GM21717 (cell line): Measurements from ENCODE around the gene PTPMT1.
"Not testable (repeated sequence)": the region's sequence is repeated elsewhere in the genome, so short reads cannot be mapped to it uniquely, and the experiment has no call there.

ENCODE experiments used
- ATAC-seq: cut with Tn5 transposase; IDR thresholded peaks from one replicate; pipeline ENCODE4 v1.9.1; 2021; ENCODE audit warnings: mild to moderate bottlenecking, moderate library complexity; ENCODE audit not compliant: unreplicated experiment

The PTPMT1 gene

DNA sequence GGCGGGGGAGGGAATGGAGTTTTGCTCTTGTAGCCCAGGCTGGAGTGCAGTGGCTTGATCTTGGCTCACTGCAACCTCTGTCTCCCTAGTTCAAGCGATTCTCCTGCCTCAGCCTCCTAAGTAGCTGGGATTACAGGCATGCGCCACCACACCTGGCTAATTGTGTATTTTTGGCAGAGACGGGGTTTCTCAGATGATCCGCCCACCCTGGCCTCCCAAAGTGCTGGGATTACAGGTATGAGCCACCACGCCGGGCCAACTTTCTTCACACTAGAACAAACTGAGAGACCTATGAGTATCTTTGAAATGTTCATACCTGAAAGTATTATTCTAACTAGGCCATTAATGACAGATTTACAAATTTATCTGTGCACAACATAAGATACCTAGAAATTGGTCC lies 19.1 kb upstream of the PTPMT1 start:
- ATAC-seq, result not testable (repeated sequence)

DNA sequence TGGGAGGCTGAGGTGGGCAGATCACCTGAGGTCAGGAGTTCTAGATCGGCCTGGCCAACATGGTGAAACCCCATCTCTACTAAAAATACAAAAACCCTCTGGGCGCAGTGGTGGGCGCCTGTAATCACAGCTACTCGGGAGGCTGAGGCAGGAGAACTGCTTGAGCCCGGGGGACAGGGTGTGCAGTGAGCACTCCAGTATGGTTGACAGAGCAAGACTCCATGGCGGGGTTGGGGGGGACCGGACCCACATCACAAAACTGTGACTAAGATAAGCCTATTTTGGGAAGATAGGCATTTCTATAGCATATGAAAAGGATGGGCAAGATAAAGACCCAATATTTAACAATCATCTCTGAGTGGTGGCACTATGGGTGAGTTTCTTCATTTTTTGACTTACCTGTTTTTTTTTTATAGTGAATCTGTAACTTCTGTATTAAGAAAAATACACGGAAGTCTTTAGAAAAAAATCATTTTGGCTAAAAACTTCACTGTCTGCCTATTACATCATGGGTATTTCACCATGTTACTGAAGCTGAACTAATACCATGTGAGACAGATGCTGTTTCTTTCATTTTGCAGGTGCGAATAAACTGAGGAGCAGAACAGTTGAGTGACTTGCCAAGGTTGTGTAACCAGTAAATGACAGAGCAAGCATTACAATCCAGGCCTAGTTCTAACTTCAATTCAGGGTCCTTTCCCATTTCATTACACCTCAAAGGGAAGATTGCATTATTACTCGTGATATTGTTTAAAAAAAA lies 14.9 kb upstream of the PTPMT1 start:
- ATAC-seq, result no peak

DNA sequence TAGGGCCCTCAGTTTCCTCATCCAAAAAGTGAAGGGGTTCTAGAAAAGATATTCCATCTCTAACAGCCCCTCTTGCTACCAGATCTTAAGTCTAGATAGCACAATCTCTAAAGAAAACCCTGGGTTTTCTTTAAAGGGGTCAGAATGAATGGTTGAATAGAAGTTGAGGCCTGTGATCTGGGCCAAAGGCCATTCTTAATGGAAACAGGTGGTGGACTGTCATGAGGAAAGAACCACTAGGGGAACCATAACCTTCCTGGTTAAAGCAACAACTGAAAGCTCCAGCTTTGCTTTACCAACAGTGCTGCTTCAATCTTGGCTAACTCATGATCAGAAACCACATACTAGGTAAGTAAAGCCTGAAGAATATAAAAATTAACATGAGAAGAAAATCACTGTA lies 14.3 kb upstream of the PTPMT1 start:
- no peak for ATAC-seq

DNA sequence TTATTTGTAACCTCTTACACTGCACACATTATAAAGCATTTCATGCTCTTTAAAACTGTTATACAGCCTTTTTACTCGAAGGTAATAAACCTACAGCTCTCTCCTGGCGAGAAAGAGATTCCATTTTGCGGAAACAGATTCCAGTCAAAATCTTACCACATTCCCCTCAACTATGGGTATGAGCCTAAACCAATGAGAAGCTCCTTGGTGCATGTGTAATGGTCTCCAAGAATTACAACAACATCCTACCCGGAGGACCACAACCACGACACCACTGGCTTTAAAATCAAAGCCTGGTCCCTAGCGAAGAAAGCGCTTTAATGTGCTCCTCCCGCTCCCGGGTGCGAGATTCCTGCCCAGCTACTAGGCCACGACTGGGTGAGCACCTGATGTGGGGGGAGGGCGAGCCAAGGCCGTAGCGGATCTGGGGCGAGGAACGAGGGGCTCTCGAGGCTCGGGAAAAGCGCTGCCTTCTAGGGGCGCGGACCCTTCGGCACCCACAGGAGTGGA lies 13.3 kb upstream of the PTPMT1 start:
- peak; percentile 8 for ATAC-seq

DNA sequence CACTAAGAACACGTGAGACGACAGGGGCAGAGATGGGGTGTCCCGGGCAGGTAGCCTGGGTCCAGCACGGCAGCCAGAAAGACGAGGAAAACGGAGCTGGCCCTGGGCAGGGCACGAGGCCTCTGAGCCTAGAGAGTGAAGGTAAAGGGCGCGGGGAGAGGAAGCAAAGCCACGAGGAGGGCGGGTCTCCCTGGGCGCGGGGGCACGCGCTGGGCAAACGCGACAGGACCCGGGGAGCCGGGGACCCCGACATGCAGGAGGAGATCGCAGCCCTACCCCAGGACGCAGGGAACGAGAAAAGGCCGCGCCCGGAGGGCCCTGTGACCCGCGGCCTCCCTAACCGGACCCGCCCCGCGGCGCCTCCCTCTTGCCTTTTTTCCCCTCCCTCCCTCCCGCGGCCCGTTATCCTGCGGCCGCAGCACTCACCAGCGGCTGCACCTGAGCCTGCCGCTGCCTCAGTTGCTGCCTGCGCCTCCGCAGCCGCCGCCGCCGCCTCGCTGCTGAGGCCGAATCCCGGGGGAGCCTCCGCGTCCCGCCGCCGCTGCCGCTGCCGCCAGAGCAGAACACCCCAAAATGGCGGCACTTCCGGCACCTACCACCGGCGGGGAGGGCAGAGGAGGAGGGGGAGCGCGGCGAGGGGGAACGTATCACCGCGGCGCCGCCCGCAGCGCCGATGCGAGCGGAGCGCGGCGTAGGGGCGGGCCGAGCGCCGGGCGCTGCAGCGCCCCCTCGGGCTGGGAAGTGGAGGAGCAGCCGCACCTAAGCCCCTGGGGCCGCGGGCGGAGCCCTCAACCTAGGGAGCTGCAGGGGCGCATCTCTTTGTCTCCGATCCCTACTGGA lies 12.6 kb upstream of the PTPMT1 start, which contains the start of gene CELF1:
Gene CELF1 (minus strand): TSS at position 567 of the 840 bp plus-strand sequence. CDS start 53,609 bp downstream, outside the sequence.
- ATAC-seq, result peak; percentile 86

DNA sequence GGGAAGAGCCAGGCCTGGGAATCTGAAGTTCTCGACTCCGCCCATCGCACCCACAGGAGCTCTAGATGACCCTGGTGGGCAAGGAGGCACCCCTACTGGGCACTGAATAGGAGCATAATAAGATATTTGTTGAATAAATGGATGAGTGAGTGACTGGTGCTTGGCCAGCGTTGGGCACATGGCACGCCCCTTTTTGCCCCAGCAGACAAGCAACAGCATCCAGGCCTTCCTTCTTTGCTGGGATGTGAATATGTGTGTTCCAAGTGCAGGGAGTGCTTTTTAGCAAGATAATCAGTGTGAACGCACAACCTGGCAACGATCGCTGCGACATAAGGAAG lies 12.0 kb upstream of the PTPMT1 start:
- peak; percentile 16 for ATAC-seq

DNA sequence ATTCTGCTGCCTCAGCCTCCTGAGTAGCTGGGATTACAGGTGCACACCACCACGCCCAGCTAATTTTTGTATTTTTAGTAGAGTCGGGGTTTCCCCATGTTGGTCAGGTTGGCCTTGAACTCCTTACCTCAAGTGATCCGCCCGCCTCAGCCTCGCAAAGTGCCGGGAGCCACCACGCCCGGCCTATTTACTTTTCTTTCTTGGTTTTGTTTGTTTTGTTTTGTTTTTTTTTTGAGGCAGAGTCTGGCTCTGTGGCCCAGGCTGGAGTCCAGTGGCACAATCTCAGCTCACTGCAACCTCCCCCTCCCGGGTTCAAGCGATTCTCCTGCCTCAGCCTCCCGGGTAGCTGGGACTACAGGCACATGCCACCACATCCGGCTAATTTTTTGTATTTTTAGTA lies 8.4 kb upstream of the PTPMT1 start:
- not testable (repeated sequence) for ATAC-seq

DNA sequence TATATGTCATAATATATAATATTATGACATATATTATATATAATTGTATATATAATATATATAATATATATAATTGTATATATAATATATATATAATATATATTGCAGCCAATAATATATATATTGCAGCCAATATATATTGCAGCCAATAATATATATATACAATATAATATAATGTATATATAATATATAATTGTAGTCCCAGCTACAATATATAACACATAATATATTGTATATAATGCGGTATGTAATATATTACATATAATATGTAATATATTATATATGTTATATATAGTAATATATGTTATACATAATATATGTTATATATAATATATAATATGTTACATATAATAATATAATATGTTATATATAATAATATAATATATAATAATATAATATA lies 6.7 kb upstream of the PTPMT1 start:
- ATAC-seq, result no peak

DNA sequence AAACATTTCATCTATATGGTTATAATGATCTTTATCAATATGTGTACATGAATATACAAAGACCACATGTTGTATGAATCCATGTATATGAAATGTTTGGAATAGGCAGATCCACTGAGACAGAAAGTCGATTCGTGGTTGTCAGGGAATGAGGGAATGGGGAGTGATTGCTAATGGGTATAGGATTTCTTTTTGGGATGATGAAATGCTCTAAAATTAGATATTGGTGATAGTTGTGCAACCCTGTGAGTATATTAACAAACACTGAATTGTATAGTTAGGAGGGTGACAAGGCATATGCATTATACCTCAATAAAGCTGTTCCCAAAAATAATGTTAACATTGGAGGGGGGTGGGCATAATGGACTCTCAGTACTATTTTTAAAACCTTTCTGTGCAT lies 5.0 kb upstream of the PTPMT1 start:
- ATAC-seq, result no peak

DNA sequence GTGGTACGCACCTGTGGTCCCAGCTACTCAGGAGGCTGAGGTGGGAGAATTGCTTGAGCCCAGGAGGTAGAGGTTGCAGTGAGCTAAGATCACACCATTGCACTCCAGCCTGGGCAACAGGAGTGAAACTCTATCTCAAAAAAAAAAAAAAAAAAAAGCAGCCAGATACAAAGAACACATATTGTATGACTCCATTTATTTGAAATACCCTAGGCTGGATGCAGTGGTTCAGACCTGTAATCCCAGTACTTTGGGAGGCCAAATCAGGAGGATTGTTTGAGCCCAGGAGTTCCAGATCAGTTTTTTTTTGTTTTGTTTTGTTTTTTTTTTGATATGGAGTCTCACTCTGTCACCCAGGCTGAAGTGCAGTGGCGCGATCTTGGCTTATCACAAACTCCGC lies 3.0 kb upstream of the PTPMT1 start:
- ATAC-seq, result not testable (repeated sequence)

DNA sequence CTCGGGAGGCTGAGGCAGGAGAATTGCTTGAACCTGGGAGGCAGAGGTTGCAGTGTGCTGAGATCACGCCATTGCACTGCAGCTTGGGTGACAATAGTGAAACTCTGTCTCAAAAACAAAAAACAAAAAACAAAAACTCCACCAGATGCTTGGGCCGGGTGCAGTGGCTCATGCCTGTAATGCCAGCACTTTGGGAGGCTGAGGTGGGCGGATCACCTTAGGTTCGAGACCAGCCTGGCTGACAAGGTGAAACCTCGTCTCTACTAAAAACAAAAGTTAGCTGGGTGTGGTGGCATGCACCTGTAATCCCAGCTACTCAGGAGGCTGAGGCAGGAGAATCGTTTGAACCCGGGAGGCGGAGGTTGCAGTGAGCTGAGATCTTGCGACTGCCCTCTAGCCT lies 1.0 kb upstream of the PTPMT1 start:
- ATAC-seq, result not testable (repeated sequence)

DNA sequence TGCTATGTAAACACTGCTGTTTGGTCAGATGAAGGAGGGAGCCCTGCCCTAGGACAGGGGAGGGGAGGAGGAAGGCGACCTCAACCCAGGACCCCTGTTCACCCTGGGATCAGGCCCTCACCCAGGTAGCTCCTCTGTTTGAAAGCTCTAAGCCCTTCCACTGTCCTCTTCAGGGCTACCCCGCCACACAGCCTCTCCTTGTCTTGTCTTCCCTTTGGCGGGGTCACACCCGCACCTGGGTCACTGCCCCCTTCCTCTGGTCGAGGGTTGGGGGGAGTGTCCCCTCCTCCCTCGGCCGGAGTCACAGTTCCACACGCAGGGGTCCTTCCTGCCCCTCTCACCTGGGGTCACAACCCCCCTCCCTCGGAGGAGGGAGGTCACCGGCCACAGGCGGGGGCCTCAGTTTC lies 463 bp upstream of the PTPMT1 start:
- peak; percentile 2 for ATAC-seq

DNA sequence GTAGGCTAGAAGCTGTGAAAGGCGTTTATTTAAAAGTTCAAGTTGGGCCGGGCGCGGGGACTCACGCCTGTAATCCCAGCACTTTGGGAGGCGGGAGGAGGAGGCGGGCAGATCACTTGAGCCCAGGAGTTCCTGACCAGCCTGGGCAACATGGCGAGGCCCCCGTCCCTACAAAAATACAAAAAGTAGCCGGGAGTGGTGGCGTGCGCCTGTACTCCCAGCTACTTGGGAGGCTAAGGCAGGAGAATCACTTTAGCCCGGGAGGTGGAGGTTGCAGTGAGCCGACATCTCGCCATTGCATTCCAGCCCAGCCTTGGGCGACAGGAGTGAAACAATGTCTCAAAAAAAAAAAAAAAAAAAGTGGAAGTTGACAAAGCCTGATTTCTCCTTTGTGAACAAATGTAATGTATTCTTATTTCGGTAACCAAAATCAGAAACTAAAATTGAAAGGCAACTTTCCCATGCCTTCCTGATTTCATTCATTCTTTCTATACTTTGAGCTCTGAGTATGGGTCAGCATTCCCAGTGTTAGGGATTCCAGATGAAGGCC lies 825 bp downstream of the PTPMT1 start:
- peak; percentile 13 for ATAC-seq

DNA sequence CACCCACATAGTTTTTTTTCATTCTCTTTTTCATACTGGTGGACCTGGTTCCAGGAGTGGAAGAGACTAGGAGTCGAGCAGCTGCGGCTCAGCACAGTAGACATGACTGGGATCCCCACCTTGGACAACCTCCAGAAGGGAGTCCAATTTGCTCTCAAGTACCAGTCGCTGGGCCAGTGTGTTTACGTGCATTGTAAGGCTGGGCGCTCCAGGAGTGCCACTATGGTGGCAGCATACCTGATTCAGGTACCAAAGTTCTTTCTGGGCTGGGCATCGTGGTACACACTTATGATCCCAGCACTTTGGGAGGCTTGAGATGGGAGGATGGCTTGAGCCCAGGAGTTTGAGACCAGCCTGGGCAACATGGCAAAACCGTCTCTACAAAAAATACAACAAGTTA lies 4.2 kb downstream of the PTPMT1 start:
- ATAC-seq, result no peak

DNA sequence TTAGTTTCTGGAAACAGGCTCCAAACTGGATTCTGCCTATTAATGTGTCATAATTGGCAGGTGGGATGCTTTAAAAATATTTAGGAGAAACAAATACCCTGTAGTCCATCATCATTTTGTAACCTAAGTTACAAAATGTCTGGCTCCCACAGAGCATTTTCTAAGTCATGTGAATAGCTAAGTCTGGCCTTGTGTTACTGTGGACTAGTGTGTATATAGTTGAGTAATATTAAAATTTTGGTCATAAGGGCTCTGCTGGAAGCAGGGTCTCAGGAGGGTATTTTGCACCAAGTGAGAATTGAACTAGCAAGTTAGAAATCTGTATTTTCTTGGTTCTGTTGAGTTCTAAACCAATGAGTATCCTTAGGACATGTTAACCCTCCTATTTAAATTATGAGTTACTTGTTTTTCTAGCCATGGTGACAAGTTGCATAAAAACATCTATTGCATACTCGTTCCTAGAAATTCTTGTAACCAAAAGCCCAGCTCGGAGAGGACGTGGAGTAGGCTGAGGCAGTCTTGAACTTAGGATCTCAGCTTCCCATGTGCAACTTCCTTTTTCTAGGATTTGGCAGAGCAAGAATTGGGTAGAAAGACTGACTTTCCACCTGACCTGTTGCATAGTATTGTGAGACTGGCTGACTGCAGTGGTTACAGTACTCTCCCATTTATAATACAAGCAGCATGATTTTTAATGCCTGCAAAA lies 5.4 kb downstream of the PTPMT1 start:
- ATAC-seq, result no peak

DNA sequence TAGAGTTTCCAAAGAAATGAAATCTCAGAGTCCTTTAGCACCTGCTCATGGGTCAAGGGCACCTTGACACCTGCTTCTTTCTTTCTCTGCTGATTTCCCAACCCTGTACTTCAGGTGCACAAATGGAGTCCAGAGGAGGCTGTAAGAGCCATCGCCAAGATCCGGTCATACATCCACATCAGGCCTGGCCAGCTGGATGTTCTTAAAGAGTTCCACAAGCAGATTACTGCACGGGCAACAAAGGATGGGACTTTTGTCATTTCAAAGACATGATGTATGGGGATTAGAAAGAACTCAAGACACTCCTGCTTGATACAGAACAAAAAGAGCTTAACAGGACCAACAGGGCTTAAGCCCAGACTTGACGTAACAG lies 5.9 kb downstream of the PTPMT1 start:
- ATAC-seq, result no peak

DNA sequence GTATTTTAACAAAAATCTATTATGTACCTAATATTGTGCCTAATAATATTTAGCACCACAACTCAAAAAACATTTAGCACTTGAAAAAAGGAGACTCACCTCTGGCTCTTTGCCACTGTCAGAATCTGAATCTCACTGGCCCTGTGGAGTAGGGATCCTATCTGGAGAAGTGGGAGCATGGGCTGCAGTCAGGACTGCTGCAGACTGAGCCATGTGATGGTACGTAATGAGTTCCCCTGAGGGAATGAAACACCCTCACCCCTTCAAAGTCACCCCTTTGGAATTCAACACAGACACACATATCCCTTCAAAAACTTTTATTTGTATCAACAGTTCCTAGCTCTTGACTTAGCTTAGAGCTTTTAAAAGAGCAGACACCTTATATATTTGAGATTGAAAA lies 6.5 kb downstream of the PTPMT1 start:
- no peak for ATAC-seq

DNA sequence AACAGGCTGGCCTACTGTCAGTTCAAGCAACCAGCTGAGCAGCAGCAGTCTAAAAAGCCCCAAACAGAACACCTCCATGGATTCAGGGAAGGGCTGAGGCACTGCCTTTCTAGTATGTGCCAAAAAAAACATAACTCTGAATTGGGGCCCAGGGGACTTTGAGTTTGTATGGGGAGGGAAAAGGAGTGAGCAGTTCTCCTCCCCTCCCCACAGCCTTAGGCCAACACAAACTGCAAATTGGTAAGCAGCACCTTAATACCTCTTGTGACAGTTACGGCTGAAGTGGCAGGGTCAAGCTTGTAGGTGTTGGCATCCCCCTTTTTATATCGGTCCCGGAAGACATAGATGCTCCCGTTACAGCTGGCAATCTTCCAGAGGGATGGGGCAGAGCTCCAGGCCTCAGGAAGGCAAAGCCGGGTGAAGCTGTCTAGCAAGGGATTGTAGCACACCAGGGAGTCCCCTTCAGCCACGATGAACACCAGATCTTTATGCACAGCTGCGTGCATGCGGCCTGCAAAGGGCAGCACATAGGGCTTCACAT lies 7.4 kb downstream of the PTPMT1 start:
- no peak for ATAC-seq

DNA sequence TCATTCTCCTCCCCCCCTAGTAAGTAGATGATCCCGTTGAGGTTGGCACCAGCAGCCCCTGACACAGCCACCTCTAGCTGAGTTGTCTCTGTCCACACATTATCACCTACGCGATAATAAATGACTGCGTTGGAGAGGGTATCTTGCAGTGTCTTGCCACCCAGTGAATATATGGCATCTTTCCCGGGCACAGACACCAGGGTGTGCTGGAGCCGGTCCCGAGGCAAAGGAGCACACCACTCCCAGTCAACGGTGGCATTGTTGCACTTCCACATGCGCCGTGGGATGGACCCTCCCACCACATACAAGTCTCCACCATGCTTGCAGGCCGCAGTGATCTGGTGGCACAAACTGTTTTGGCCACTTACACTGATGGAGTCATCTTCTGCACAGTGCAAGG lies 7.9 kb downstream of the PTPMT1 start:
- ATAC-seq, result no peak

DNA sequence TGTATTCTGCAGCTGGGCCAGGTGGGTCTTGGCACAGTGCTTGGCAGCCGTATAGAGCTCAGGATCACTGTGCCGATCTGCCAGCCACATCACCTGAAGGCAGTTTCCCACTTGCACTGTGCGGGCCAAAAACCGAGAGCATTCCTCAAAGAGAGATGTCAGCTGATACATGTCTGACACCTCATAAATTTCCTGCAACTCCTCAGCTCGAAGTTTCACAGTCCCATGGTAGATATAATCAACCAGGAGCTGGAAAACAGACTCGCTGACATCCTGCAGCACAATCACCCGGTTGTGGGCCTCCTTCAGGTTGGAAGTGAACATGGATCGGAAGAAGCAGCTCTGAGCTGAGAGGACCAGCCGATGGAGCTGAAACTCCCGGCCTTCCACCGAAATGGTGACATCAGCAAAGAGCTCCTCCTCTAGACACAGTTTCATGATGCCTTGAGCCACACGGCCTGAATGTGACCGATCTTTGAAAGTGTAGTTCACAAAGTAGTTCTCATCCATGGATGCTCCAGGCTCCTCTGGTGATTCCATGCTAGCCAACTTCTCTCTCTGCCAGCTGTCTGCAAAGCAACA lies 12.2 kb downstream of the PTPMT1 start:
- no peak for ATAC-seq
